BLaER1 treated with 17β-estradiol and CSF1 and Interleukin-3, amounts not matched to agents 10 nM and 100 nM (cell line): Measurements from ENCODE around the gene TAB2.
"Not testable (repeated sequence)": the region's sequence is repeated elsewhere in the genome, so short reads cannot be mapped to it uniquely, and the experiment has no call there.

Experiments
- H3K27ac ChIP-seq, 11 experiments: shearing (Covaris generic); formaldehyde crosslinking; 2 replicates each; pipeline ENCODE4 v1.8.1; 2022
- H3K27me3 ChIP-seq, 11 experiments: shearing (Covaris generic); formaldehyde crosslinking; 2 replicates each; pipeline ENCODE4 v1.8.1; 2022
- H3K36me3 ChIP-seq, 11 experiments: shearing (Covaris generic); formaldehyde crosslinking; 2 replicates each; pipeline ENCODE4 v1.8.1; 2022
- H3K4me1 ChIP-seq, 10 experiments: shearing (Covaris generic); formaldehyde crosslinking; 2 replicates each; pipeline ENCODE4 v1.8.1; 2022
- H3K4me2 ChIP-seq, 11 experiments: shearing (Covaris generic); formaldehyde crosslinking; 2 replicates each; pipeline ENCODE4 v1.8.1; 2022
- H3K4me3 ChIP-seq, 10 experiments: shearing (Covaris generic); formaldehyde crosslinking; 2 replicates each; pipeline ENCODE4 v1.8.1; 2022
- H3K9ac ChIP-seq, 11 experiments: shearing (Covaris generic); formaldehyde crosslinking; 2 replicates each; pipeline ENCODE4 v1.8.1; 2022
- H3K9me3 ChIP-seq, 11 experiments: shearing (Covaris generic); formaldehyde crosslinking; replicated peaks in 1 of 11; 2 replicates each; pipeline ENCODE4 v1.8.1; 2022
- H4K20me1 ChIP-seq, 11 experiments: shearing (Covaris generic); formaldehyde crosslinking; 2 replicates each; pipeline ENCODE4 v1.8.1; 2022
- Cebpa-rat ChIP-seq, 11 experiments: shearing (Covaris generic); IDR thresholded peaks; 2 replicates each; pipeline ENCODE4 v1.8.1; 2022

Gene TAB2

GRCh38 chr6:149456311-149457021, 139.0 kb downstream of the TAB2 start:
- Histone ChIP-seq H3K4me2 (no peak overlapping the region), H3K4me1 (peaks cover 20 to 53% (median 22%) of the 10 kb centered on the region in 10 experiments), H3K4me3 (no peak overlapping the region), H3K9ac (no peak overlapping the region), H3K9me3 (peaks cover 0 to 5% (median 0%) of the 10 kb centered on the region in 11 experiments; a peak in 4 of 22 replicates), H3K27ac (no peak overlapping the region), H4K20me1 (peaks cover 5 to 39% (median 10%) of the 10 kb centered on the region in 11 experiments; a peak in 10 of 22 replicates), H3K27me3 (no peaks in the 10 kb centered on the region), H3K36me3 (peaks cover 45 to 95% (median 81%) of the 10 kb centered on the region in 11 experiments)
- TF ChIP-seq Cebpa-rat (IDR thresholded peaks at IDR 0.05): no peak

DNA sequence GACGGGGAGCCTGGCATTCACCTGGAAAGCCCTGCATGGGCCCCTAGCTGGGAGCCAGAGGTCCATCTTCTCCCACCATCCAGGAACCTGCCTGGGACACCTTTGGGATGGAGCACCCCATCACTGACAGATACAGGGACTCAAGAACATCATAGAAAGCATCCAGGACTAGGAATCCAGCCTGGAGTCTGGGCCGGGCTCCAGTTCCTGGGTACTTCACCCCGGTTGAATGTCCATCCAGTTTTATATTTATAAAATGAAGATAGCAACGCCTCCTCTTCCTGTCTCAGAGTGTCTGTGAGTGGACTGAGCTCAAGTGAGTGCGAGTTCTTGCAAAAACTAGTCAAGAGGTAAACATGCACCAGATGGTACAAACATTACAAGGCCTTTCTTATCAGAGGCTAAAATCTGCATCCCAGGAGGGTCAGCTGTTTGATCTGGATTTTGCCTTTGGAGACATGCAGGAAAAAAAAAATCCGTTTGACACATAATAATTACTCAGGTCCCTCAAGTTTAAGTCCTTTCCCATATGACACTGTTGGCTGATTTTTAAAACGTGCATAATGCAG, 139.9 kb downstream of the TAB2 start:
- Histone ChIP-seq H3K4me3 (no peak overlapping the region), H3K9me3 (peaks cover 0 to under 1% (median 0%) of the 10 kb centered on the region in 11 experiments; a peak in 1 of 22 replicates), H3K27me3 (no peaks in the 10 kb centered on the region), H3K27ac (no peak overlapping the region), H3K4me1 (peaks cover 20 to 62% (median 23%) of the 10 kb centered on the region in 10 experiments), H3K9ac (no peak overlapping the region), H4K20me1 (peaks cover 5 to 36% (median 10%) of the 10 kb centered on the region in 11 experiments; a peak in 10 of 22 replicates), H3K36me3 (peaks cover 40 to 95% (median 81%) of the 10 kb centered on the region in 11 experiments), H3K4me2 (no peak overlapping the region)
- no peak for TF ChIP-seq Cebpa-rat (IDR thresholded peaks at IDR 0.05)

DNA sequence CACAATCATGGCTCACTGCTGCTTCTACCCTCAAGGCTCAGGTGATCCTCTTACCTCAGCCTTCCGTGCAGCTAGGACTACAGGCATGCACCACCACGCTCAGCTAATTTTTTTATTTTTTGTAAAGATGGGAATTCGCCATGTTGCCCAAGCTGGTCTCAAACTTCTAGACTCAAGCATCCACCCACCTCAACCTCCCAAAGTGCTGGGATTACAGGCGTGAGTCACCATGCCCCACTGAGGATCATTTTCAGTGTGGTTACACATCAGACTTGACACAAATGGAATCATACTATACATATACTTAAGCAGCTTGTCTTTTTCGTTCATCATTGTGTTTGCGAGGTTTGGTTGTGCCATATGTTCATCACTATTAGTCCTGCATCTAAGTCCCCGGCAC, 140.7 kb downstream of the TAB2 start:
- Histone ChIP-seq H3K9ac (no peak overlapping the region), H3K27me3 (no peaks in the 10 kb centered on the region), H3K9me3 (no peaks in the 10 kb centered on the region), H3K36me3 (peaks cover 36 to 95% (median 81%) of the 10 kb centered on the region in 11 experiments), H3K27ac (no peak overlapping the region), H3K4me3 (no peak overlapping the region), H3K4me1 (peaks cover 20 to 67% (median 29%) of the 10 kb centered on the region in 10 experiments), H4K20me1 (peaks cover 5 to 32% (median 10%) of the 10 kb centered on the region in 11 experiments; a peak in 10 of 22 replicates), H3K4me2 (no peak overlapping the region)
- TF ChIP-seq Cebpa-rat (IDR thresholded peaks at IDR 0.05): no peak

DNA sequence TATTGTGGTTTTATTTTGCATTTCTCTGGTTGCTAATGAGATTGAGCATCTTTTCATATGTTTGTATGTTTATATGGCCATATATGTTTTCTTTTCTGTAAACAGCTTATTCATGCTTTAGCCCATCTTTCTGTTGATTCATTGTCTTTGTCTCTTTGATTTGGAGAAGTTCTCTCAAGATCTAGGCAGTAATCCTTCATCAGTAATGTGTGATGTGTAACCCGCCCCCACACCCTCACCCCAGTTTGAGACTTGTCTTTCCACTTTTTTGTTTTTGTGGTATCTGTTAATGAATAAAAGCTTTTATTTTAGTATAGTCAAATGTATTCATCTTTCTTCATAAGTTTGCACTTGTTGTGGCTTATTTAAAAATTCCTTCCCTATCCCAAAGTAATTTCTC, 141.3 kb downstream of the TAB2 start:
- Histone ChIP-seq H3K36me3 (peaks cover 36 to 95% (median 79%) of the 10 kb centered on the region in 11 experiments), H3K27me3 (no peaks in the 10 kb centered on the region), H3K4me2 (no peak overlapping the region), H3K4me3 (no peak overlapping the region), H3K9me3 (no peaks in the 10 kb centered on the region), H3K4me1 (peaks cover 20 to 67% (median 26%) of the 10 kb centered on the region in 10 experiments), H3K27ac (no peak overlapping the region), H3K9ac (no peak overlapping the region), H4K20me1 (peaks cover 4 to 26% (median 10%) of the 10 kb centered on the region in 11 experiments; a peak in 10 of 22 replicates)
- no peak for TF ChIP-seq Cebpa-rat (IDR thresholded peaks at IDR 0.05)

- H3K36me3 ChIP-seq: peaks cover 36 to 98% (median 77%) of the 10 kb centered on the region in 11 experiments
- TF ChIP-seq Cebpa-rat (IDR thresholded peaks at IDR 0.05): no peak
- H4K20me1 ChIP-seq: peaks cover 0 to 17% (median 5%) of the 10 kb centered on the region in 11 experiments; a peak in 10 of 22 replicates
These were observed 142.2 kb downstream of the TAB2 start for GRCh38 chr6:149459761-149460160.

DNA sequence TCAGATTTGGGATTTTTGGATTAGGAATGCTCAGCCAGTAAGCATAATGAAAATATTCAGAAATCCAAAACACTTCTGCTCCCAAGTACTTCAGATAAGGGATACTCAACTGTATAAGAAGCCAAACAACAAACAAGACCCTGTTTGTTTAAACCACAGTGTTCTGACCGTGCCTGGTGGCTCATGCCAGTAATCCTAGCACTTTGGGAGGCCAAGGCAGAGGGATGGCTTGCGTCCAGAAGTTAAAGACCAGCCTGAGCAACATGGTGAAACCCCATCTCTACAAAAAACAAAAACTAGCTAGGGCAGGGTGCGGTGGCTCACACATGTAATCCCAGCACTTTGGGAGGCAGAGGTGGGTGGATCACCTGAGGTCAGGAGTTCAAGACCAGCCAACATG, 142.7 kb downstream of the TAB2 start:
- not testable (repeated sequence) for H3K27me3 ChIP-seq, H3K27ac ChIP-seq, H3K9me3 ChIP-seq, H3K4me2 ChIP-seq, H3K9ac ChIP-seq, H3K4me3 ChIP-seq
- H3K4me1 ChIP-seq: peaks cover 20 to 67% (median 26%) of the 10 kb centered on the region in 10 experiments
- peaks cover 0 to 12% (median 0%) of the 10 kb centered on the region in 11 experiments; a peak in 6 of 22 replicates for H4K20me1 ChIP-seq
- H3K36me3 ChIP-seq: peaks cover 36 to 96% (median 74%) of the 10 kb centered on the region in 11 experiments

More at GRCh38 chr6:149459761-149460160, 142.2 kb downstream of the TAB2 start:
- no peaks in the 10 kb centered on the region for H3K27me3 ChIP-seq
- H3K27ac ChIP-seq: no peak overlapping the region
- H3K4me1 ChIP-seq: peaks cover 20 to 67% (median 26%) of the 10 kb centered on the region in 10 experiments
- no peak overlapping the region for H3K4me3 ChIP-seq
- H3K4me2 ChIP-seq: no peak overlapping the region
- H3K9me3 ChIP-seq: no peaks in the 10 kb centered on the region
- H3K9ac ChIP-seq: no peak overlapping the region
